Lung (tissue), 12 donors: ENCODE measurements around the gene HEATR3. TPM values are rescaled to one million over a fixed set of nuclear protein-coding genes. Genes with fewer than 3 reads are reported as not detected.

Experiments
- ATAC-seq: fragments of 200-7000 bp; cut with Tn5 transposase; one replicate; pipeline ENCODE4 v1.9.1; 2020; ENCODE audit warnings: moderate number of reproducible peaks; ENCODE audit not compliant: insufficient read depth, low FRiP score
- DNase-seq, 3 donors: peaks; one replicate each; pipeline ENCODE4 v3.0.0-alpha.2; 2013 to 2017
- H3K27ac ChIP-seq, 2 donors: one replicate each; pipeline ENCODE4 v1.5.1; 2013; ENCODE audit warnings: mild to moderate bottlenecking in 2 of 2, moderate library complexity in 2 of 2, control low read depth in 1 of 2, inconsistent platforms in 1 of 2, low read depth in 1 of 2, low read length in 1 of 2
- H3K27me3 ChIP-seq, 3 donors: one replicate each; pipeline ENCODE4 v1.5.1; 2013; ENCODE audit warnings: low read length in 2 of 3; ENCODE audit not compliant: control insufficient read depth in 3 of 3, insufficient read depth in 3 of 3
- H3K36me3 ChIP-seq, 4 donors: one replicate each; pipeline ENCODE4 v1.5.1; 2013; ENCODE audit warnings: low read length in 4 of 4, mild to moderate bottlenecking in 1 of 4, moderate library complexity in 1 of 4; ENCODE audit not compliant: control insufficient read depth in 4 of 4, insufficient read depth in 4 of 4
- H3K4me1 ChIP-seq, 5 donors: one replicate each; pipeline ENCODE4 v1.5.1; 2013; ENCODE audit warnings: low read length in 5 of 5, mild to moderate bottlenecking in 2 of 5, moderate library complexity in 1 of 5; ENCODE audit not compliant: control insufficient read depth in 5 of 5, insufficient read depth in 5 of 5
- H3K4me3 ChIP-seq: one replicate; pipeline ENCODE4 v1.5.1; 2013; ENCODE audit warnings: mild to moderate bottlenecking, control low read depth, moderate library complexity
- H3K9ac ChIP-seq, 2 donors: one replicate each; pipeline ENCODE4 v1.5.1; 2013; ENCODE audit warnings: low read length in 2 of 2, control low read depth in 1 of 2; ENCODE audit not compliant: insufficient read depth in 1 of 2
- H3K9me3 ChIP-seq, 4 donors: one replicate each; pipeline ENCODE4 v1.5.1; 2013; ENCODE audit warnings: low read length in 3 of 4, mild to moderate bottlenecking in 1 of 4, moderate library complexity in 1 of 4; ENCODE audit not compliant: control insufficient read depth in 4 of 4, insufficient read depth in 3 of 4
- WGBS, 2 donors: extraction: QIAGEN DNeasy Blood & Tissue Kit; methylation state at CpG; one replicate each; pipeline ENCODE4 v1.1.7; 2013; 5-methylcytosine and 5-hydroxymethylcytosine counted together
- polyA plus RNA-seq, 2 donors: library from polyadenylated mRNA; stranded (reverse); fragments of 200-250 nt; gene quantifications; one replicate each; pipeline ENCODE4 v1.2.1, GENCODE V29; 2013
- total RNA-seq, 2 donors: library from RNA; depleted of rRNA in 1 of 2; stranded (reverse); fragments of >200 nt in 1 of 2; gene quantifications; one replicate each; pipeline ENCODE4 v1.2.1, GENCODE V29; 2014 to 2021
- TF ChIP-seq, protein P1 (sequence below): IDR thresholded peaks from 2 replicates; pipeline ENCODE4 v1.5.1; 2012; ENCODE audit warnings: mild to moderate bottlenecking; ENCODE audit errors: control extremely low read depth, extremely low read depth
- donor health status: control.
- donor health status: control.
- donor health status: Bipolar disorder and iron deficiency.
- donor health status: healthy.
- donor health status: DM: yes; HTN: yes; CAD: no.

HEATR3 gene
- total and polyA plus RNA-seq, 4 donors = 8.7 to 29.9 (median 14.1) TPM

DNA sequence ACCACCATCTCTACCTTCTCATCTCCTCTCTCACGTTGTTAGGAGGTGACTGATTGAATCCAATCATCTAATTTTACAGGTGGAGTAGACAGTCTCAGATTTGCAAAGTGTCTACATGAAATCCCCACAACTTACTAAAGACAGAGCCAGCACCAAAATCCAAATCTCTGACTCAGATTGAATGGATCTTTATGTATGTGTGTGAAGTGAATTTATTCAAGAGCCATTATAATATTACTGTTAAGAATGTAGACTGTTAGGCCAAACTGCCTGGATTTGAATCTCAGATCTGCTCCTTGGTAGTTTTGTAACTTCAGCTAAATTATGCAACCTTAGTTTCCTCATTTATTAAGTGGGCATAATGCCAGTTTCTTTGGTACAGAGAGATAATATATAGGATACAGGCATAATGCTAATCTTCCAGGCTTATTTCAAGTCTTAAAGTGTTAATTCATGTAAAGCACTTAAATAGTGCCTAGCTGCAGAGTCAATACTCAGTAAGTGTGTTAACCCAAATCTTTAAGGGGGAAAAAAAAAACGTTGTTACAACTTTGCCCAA is 28.0 kb upstream of the HEATR3 start:
- H3K27ac ChIP-seq = no peak overlapping the region
- peaks cover 0 to 13% (median 6%) of the 10 kb centered on the region in 5 donors for H3K4me1 ChIP-seq
- H3K27me3 ChIP-seq = no peaks in the 10 kb centered on the region
- no peak overlapping the region for H3K9ac ChIP-seq
- peaks cover 5 to 21% (median 13%) of the 10 kb centered on the region in 4 donors for H3K36me3 ChIP-seq
- H3K9me3 ChIP-seq = no peaks in the 10 kb centered on the region
- DNase-seq = peak in 2 of 3 donors; percentile 46 to 66
- peak; percentile 20 for ATAC-seq
- no peak overlapping the region for H3K4me3 ChIP-seq
- WGBS, 2 donors = 17 to 31% methylated on average over 2 of the region's 2 CpGs
- TF ChIP-seq, protein P1, sequence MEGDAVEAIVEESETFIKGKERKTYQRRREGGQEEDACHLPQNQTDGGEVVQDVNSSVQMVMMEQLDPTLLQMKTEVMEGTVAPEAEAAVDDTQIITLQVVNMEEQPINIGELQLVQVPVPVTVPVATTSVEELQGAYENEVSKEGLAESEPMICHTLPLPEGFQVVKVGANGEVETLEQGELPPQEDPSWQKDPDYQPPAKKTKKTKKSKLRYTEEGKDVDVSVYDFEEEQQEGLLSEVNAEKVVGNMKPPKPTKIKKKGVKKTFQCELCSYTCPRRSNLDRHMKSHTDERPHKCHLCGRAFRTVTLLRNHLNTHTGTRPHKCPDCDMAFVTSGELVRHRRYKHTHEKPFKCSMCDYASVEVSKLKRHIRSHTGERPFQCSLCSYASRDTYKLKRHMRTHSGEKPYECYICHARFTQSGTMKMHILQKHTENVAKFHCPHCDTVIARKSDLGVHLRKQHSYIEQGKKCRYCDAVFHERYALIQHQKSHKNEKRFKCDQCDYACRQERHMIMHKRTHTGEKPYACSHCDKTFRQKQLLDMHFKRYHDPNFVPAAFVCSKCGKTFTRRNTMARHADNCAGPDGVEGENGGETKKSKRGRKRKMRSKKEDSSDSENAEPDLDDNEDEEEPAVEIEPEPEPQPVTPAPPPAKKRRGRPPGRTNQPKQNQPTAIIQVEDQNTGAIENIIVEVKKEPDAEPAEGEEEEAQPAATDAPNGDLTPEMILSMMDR = no peak

DNA sequence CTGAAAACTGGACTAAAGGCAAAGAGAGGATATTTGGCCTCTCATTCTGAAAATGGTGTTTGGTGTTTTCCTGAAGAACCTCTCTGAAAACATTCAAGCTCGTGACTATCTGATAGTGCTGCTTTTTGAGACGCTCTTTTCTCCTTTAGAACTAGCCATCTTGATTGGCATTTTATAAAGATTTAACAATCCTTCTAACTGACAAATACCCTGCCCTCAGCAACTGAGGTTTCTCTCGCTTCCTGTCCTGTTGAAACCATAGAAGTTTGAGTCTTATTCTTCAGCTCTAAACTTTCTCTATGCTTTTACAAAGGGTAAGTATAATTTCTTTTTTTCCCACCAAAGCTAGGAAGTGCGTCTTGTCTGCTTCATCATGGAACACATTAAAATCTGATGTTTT is 27.5 kb upstream of the HEATR3 start:
- no peaks in the 10 kb centered on the region for H3K9me3 ChIP-seq
- peaks cover 5 to 21% (median 12%) of the 10 kb centered on the region in 4 donors for H3K36me3 ChIP-seq
- no peak for DNase-seq
- H3K4me1 ChIP-seq = peaks cover 0 to 13% (median 6%) of the 10 kb centered on the region in 5 donors
- H3K4me3 ChIP-seq = no peak overlapping the region
- H3K27ac ChIP-seq = no peak overlapping the region
- WGBS, 2 donors = 30 to 50% methylated on average over 4 of the region's 4 CpGs
- no peaks in the 10 kb centered on the region for H3K27me3 ChIP-seq
- H3K9ac ChIP-seq = no peak overlapping the region
- ATAC-seq = peak; percentile 2
- TF ChIP-seq, protein P1 = no peak

DNA sequence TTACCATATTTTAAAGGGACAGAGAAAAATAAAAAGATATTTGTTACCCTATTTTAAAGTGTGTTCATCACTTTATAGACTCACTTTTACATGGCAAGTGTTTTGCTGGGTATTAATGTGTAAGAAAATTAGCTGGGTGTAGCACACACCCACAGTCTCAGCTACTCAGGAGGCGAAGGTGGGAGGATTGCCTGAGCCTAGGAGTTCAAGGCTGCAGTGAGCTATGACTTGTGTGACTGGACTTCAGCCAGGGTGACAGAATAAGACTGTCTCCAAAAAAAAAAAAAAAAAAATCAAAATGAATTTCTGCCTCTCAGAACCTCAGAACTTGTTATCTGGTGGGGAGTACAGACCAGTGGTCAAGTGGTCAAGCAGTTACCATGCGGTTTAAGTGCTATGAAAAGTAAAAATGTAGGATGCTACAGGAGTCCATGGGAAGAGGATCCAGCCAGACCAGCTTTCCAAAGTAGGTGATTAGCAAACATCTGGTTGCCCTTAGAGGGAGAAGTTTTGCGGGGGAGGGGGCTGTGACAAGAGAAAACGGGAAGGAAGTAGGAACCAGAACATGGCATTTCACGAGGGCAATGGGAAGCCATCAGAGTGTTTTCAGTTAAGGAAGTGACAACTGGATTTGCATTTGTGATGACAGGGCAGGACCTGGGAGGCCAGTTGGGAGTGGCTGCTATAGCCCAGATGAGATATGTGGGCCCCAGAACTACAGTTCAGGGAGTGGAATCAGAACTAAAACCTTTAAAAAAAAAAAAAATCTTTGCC is 26.8 kb upstream of the HEATR3 start:
- Histone ChIP-seq H3K4me3 (no peak overlapping the region), H3K27ac (no peak overlapping the region), H3K9me3 (no peaks in the 10 kb centered on the region), H3K9ac (no peak overlapping the region), H3K27me3 (no peaks in the 10 kb centered on the region), H3K4me1 (peaks cover 0 to 13% (median 6%) of the 10 kb centered on the region in 5 donors), H3K36me3 (peaks cover 1 to 17% (median 11%) of the 10 kb centered on the region in 4 donors)
- peak; percentile 47 for ATAC-seq
- TF ChIP-seq, protein P1 = no peak
- peak in 2 of 3 donors; percentile 30 to 32 for DNase-seq
- 36 to 45% methylated on average over 5 of the region's 5 CpGs for WGBS, 2 donors
